Right lobe of liver (tissue), 6 donors: ENCODE measurements around the gene ADAR. TPM values are rescaled to one million over a fixed set of nuclear protein-coding genes. Genes with fewer than 3 reads are reported as not detected.

ENCODE experiments used
- ATAC-seq, 4 donors: fragments of 200-7000 bp; cut with Tn5 transposase; one replicate each; pipeline ENCODE4 v1.9.1; 2020; ENCODE audit warnings: mild to moderate bottlenecking in 4 of 4, moderate library complexity in 4 of 4
- DNase-seq, 3 donors: peaks; one replicate each; pipeline ENCODE4 v3.0.0-alpha.2; 2020
- H3K27ac ChIP-seq, 3 donors: fragments of 200-600 bp; one replicate each; pipeline ENCODE4 v1.8.0; 2022
- H3K27me3 ChIP-seq, 2 donors: fragments of 200-600 bp; one replicate each; pipeline ENCODE4 v1.8.0; 2022
- H3K36me3 ChIP-seq, 4 donors: fragments of 200-600 bp; sonication (generic) in 1 of 4; one replicate each; pipeline versions ENCODE4 v1.5.1 to v1.8.0; 2017 to 2022; ENCODE audit warnings: control low read depth in 1 of 4
- H3K4me1 ChIP-seq, 4 donors: fragments of 200-600 bp; sonication (generic) in 1 of 4; one replicate each; pipeline versions ENCODE4 v1.5.1 to v1.8.0; 2017 to 2022; ENCODE audit warnings: control low read depth in 1 of 4
- H3K4me3 ChIP-seq, 3 donors: fragments of 200-600 bp; one replicate each; pipeline ENCODE4 v1.8.0; 2022
- H3K9me3 ChIP-seq, 4 donors: fragments of 200-600 bp; sonication (generic) in 1 of 4; one replicate each; pipeline versions ENCODE4 v1.5.1 to v1.8.0; 2017 to 2022; ENCODE audit warnings: control low read depth in 1 of 4
- CTCF ChIP-seq, 4 donors: fragments of 200-600 bp in 3 of 4; fragments of 450-650 bp in 1 of 4; IDR thresholded peaks; one replicate each; pipeline versions ENCODE4 v1.5.1 to v1.8.0; 2016 to 2022; ENCODE audit warnings: antibody characterized with exemption in 4 of 4, mild to moderate bottlenecking in 2 of 4
- POLR2A ChIP-seq: fragments of 450-650 bp; IDR thresholded peaks from one replicate; pipeline ENCODE4 v1.6.1; 2017; ENCODE audit warnings: antibody characterized with exemption, mild to moderate bottlenecking
- WGBS: methylation state at CpG from one replicate; pipeline ENCODE4 v1.1.6; 2018; ENCODE audit warnings: low coverage, low lambda C conversion rate; ENCODE audit not compliant: insufficient coverage; ENCODE audit errors: missing lambda C conversion rate; 5-methylcytosine and 5-hydroxymethylcytosine counted together
- intact Hi-C, 2 donors: fragments of 100-400 bp; cut with DNase I; formaldehyde crosslinking; loops; one replicate each; pipeline versions ENCODE4 v1.11.2 to v1.14.1; 2022
- total RNA-seq, 6 experiments: library from RNA; depleted of rRNA in 2 of 6; stranded (reverse); fragments of >200 nt in 2 of 6; fragmentation: NEBNext Ultra II Directional in 3 of 6; extraction: Animal tissue kit (Norgen Biotek cat#: 25700) in 3 of 6; gene quantifications; one replicate each; pipeline versions ENCODE4 v1.1.0 to v1.2.4, GENCODE V29; 2016 to 2023
- donor health status: DM: no; HTN: yes; CAD: no.
- donor health status: DM: no; HTN: no; CAD: no.
- donor health status: DM: no; HTN: no; CAD: no.
- donor health status: DM: no; HTN: yes; CAD: no.
- donor health status: DM: no; HTN: yes; CAD: no.

The ADAR gene
- total RNA-seq, 6 experiments from 2014 or later, result 69.9 to 105 (median 78.7) TPM

DNA sequence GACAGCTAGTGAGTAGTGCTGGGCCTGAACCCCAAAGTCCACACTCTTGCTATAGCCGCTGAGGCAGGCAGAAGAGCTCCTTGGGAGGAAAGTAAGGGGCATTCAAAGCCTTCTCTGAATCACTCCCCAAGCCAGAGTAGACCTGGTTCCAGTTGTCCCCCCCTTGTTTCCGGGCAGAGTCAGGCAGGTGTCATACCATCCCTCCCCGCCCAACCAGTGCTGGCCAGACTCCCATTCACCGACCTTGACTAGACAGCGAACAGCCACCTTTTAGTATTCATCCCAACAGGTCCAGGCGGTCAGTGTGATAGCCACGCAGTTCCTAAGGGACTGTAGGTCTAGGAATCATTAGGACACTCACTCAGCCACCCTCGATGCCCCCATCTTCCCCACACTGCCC lies 28.6 kb downstream of the ADAR start:
- Histone ChIP-seq H3K4me1 (no peaks in the 10 kb centered on the region), H3K9me3 (no peaks in the 10 kb centered on the region), H3K4me3 (no peak overlapping the region), H3K36me3 (peaks cover 8 to 52% (median 32%) of the 10 kb centered on the region in 4 donors), H3K27ac (no peak overlapping the region), H3K27me3 (no peaks in the 10 kb centered on the region)
- TF ChIP-seq POLR2A, result no peak
- TF ChIP-seq CTCF (IDR thresholded peaks at IDR 0.05), result no peak
- no peak for ATAC-seq
- WGBS, result 60% methylated on average over 1 of the region's 8 CpGs
- no peak for DNase-seq
- intact Hi-C loops, result loop anchor here in 1 of 2 donors (10.0 kb wide), 1 partner anchor 315 kb away; no protein-coding TSS in a partner anchor

- ATAC-seq, result peak; percentile 36 to 52 (median 48)
- intact Hi-C loops, result loop anchor here in 1 of 2 donors (10.0 kb wide), 1 partner anchor 317 kb away; no protein-coding TSS in a partner anchor
- Histone ChIP-seq H3K9me3 (no peaks in the 10 kb centered on the region), H3K4me3 (no peak overlapping the region), H3K36me3 (peaks cover 8 to 39% (median 21%) of the 10 kb centered on the region in 4 donors), H3K27ac (no peak overlapping the region), H3K27me3 (no peaks in the 10 kb centered on the region), H3K4me1 (no peaks in the 10 kb centered on the region)
- no peak for DNase-seq
- TF ChIP-seq CTCF (IDR thresholded peaks at IDR 0.05) (no peak), POLR2A (no peak)
- 64% methylated on average over 4 of the region's 6 CpGs for WGBS
Observed at GRCh38 chr1:154578058-154578418, 29.9 kb downstream of the ADAR start.

DNA sequence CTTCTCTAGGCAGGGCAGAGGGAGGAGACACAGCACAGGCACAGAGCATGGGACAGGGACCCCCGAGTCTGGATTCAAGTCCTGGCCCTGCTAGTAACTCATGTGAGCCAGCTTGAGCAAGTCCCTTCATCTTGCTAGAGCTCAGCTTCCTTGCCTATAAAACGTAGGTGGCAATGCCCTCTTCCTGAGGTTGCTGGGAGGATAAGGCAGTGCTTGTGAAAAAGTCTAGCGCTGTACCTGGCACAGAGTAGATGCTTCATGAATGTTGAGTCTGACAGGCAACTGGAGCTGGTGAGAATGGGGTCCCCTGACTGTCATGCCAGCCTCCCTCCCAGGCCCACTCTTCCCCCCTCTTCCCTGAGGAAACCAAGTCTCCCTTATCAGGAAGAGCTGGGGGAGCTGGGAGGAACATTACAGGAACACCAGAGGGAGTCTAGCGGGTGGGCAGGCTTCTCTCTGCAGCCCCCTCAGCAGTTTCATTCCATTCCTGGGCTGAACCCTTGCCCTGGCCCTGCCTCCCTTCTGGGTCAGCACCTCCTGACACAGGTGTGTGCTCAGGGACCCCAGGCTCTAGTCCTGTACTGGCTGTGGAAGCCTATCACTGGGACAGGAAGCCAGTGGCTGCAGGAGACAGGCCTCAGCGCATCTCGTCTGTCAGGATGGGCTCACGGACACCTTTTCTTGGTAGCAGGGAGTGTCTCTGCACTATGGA lies 30.5 kb downstream of the ADAR start:
- ATAC-seq (peak in 1 of 4 donors; percentile 8), DNase-seq (no peak)
- H3K27me3 ChIP-seq, result no peaks in the 10 kb centered on the region
- WGBS, result 47% methylated on average over 4 of the region's 7 CpGs
- no peak overlapping the region for H3K27ac ChIP-seq
- H3K9me3 ChIP-seq, result no peaks in the 10 kb centered on the region
- peaks cover 4 to 34% (median 19%) of the 10 kb centered on the region in 4 donors for H3K36me3 ChIP-seq
- intact Hi-C loops, result loop anchor here in 1 of 2 donors (10.0 kb wide), 1 partner anchor 317 kb away; no protein-coding TSS in a partner anchor
- H3K4me3 ChIP-seq, result no peak overlapping the region
- TF ChIP-seq POLR2A (no peak), CTCF (IDR thresholded peaks at IDR 0.05) (no peak)
- no peaks in the 10 kb centered on the region for H3K4me1 ChIP-seq

- Histone ChIP-seq H3K4me3 (no peak overlapping the region), H3K9me3 (no peaks in the 10 kb centered on the region), H3K36me3 (peaks cover 4 to 21% (median 12%) of the 10 kb centered on the region in 4 donors), H3K27me3 (no peaks in the 10 kb centered on the region), H3K4me1 (no peaks in the 10 kb centered on the region), H3K27ac (no peak overlapping the region)
- no peak for DNase-seq
- intact Hi-C loops, result loop anchor here in 1 of 2 donors (10.0 kb wide), 1 partner anchor 319 kb away; no protein-coding TSS in a partner anchor
- 43% methylated on average over 1 of the region's 8 CpGs for WGBS
- ATAC-seq, result peak in 2 of 4 donors; percentile 5 to 9
- TF ChIP-seq POLR2A, result no peak
- no peak for TF ChIP-seq CTCF (IDR thresholded peaks at IDR 0.05)
Observed at GRCh38 chr1:154575951-154576566, 31.9 kb downstream of the ADAR start.
